GM12865 (cell line): ENCODE data around the gene LYRM1.
"Not testable (repeated sequence)": the region's sequence is repeated elsewhere in the genome, so short reads cannot be mapped to it uniquely, and the experiment has no call there.

Experiments
- DNase-seq: peaks from one replicate; pipeline ENCODE4 v3.0.0; 2010; ENCODE audit warnings: low read depth
- H3K4me3 ChIP-seq: 2 replicates; pipeline ENCODE4 v1.5.1; 2011; ENCODE audit warnings: mild to moderate bottlenecking, low read depth, low read length, control low read depth
- CTCF ChIP-seq: IDR thresholded peaks from 2 replicates; pipeline ENCODE4 v1.5.1; 2011; ENCODE audit warnings: low read length, control low read depth, low read depth, inconsistent platforms; ENCODE audit not compliant: insufficient read depth; ENCODE audit errors: missing control alignments

The LYRM1 gene

GRCh38 chr16:20859229-20859628, 41.3 kb upstream of the LYRM1 start:
- no peak overlapping the region for H3K4me3 ChIP-seq
- DNase-seq: no peak
- no peak for TF ChIP-seq CTCF

- no peak for TF ChIP-seq CTCF
- no peak overlapping the region for H3K4me3 ChIP-seq
- DNase-seq: no peak
Observed at GRCh38 chr16:20859699-20860098, 40.9 kb upstream of the LYRM1 start.

- no peak overlapping the region for H3K4me3 ChIP-seq
- no peak for DNase-seq
- no peak for TF ChIP-seq CTCF
Observed at GRCh38 chr16:20860361-20860760, 40.2 kb upstream of the LYRM1 start.

GRCh38 chr16:20860995-20861394, 39.6 kb upstream of the LYRM1 start:
- H3K4me3 ChIP-seq, DNase-seq: not testable (repeated sequence)

- no peak for DNase-seq
- H3K4me3 ChIP-seq: no peak overlapping the region
- no peak for TF ChIP-seq CTCF
Observed at GRCh38 chr16:20862162-20862960, 38.2 kb upstream of the LYRM1 start.

GRCh38 chr16:20864376-20864775, 36.2 kb upstream of the LYRM1 start:
- not testable (repeated sequence) for DNase-seq, H3K4me3 ChIP-seq

- DNase-seq: peak; percentile 84
- no peak for TF ChIP-seq CTCF
- H3K4me3 ChIP-seq: peak overlapping the region; percentile 18
Observed at GRCh38 chr16:20865420-20866131, 35.0 kb upstream of the LYRM1 start.

- TF ChIP-seq CTCF: no peak
- DNase-seq: peak; percentile 52
- H3K4me3 ChIP-seq: no peak overlapping the region; the same call in 1 of the 2 replicates
Observed at GRCh38 chr16:20866145-20866772, 34.3 kb upstream of the LYRM1 start.
